Activated CD4-positive, alpha-beta T cell treated with anti-CD3 and anti-CD28 coated beads, Interleukin-2, amount 10 ng/mL, durations not matched to agents 24 days and 14 days (primary cell): ENCODE data around the gene COG4. TPM values are rescaled to one million over a fixed set of nuclear protein-coding genes. Genes with fewer than 3 reads are reported as not detected.
"Not testable (repeated sequence)": the region's sequence is repeated elsewhere in the genome, so short reads cannot be mapped to it uniquely, and the experiment has no call there.

Source experiments
- DNase-seq: peaks from one replicate; pipeline ENCODE4 v3.0.0; 2022
- H3K27ac Mint-ChIP-seq: one replicate; pipeline ENCODE4 v1.8.0; 2022; ENCODE audit warnings: mild to moderate bottlenecking, mixed read lengths
- H3K27me3 Mint-ChIP-seq: one replicate; pipeline ENCODE4 v1.8.0; 2022; ENCODE audit warnings: mixed read lengths
- H3K36me3 Mint-ChIP-seq: one replicate; pipeline ENCODE4 v1.8.0; 2022; ENCODE audit warnings: low read depth, mild to moderate bottlenecking, mixed read lengths
- H3K4me1 Mint-ChIP-seq: one replicate; pipeline ENCODE4 v1.8.0; 2021; ENCODE audit warnings: mixed read lengths
- H3K4me3 Mint-ChIP-seq: one replicate; pipeline ENCODE4 v1.8.0; 2022; ENCODE audit warnings: mild to moderate bottlenecking, moderate library complexity, mixed read lengths
- H3K9me3 Mint-ChIP-seq: one replicate; pipeline ENCODE4 v1.8.0; 2021; ENCODE audit warnings: mixed read lengths
- intact Hi-C: fragments of 100-400 bp; cut with micrococcal nuclease; formaldehyde crosslinking; loops from one replicate; pipeline ENCODE4 v1.15.1; 2023
- total RNA-seq: library from RNA; stranded (reverse); gene quantifications from 2 replicates; pipeline ENCODE4 v1.2.3, GENCODE V29; 2022

COG4 gene
- total RNA-seq, 1 donor from 2014 or later = 38.3 TPM

DNA sequence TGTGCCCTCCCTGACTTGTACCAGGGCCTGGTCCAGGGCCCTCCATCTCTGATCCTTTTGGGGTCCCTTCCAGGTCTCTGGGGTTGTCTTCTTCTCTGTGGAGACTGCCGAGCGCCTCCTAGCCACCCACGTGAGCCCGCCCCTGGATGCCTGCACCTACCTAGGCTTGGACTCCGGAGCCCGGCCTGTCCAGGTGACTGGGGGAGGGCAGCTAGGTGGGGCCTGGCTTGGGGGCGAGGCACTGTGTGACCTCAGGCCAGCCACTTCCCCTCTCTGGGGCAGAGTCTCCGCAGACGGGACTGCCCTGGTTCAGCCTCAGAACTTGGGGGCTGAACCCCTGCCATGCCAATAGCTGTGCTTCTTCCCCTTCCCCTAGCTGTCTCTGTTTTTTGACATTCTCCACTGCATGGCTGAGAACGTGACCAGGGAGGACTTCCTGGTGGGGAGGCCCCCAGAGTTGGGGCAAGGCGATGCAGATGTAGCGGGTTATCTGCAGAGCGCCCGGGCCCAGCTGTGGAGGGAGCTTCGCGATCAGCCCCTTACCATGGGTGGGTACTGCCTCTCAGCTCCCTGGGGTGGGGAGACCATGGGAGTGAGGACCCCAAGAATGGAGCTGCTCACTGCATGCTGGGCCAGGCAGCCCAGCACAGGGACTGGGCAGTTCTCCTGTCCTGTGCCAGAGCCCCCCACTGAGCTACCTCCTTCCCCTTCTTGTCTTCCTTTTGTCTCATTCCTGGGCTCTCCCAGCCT is 54.4 kb downstream of the COG4 start:
- H3K27me3 Mint-ChIP-seq = no peaks in the 10 kb centered on the region
- no peaks in the 10 kb centered on the region for H3K4me1 Mint-ChIP-seq
- no peak overlapping the region for H3K4me3 Mint-ChIP-seq
- intact Hi-C loops = no loop called here
- peak overlapping the region; percentile 72 for H3K27ac Mint-ChIP-seq
- H3K36me3 Mint-ChIP-seq = peaks cover 5% of the 10 kb centered on the region
- H3K9me3 Mint-ChIP-seq = no peaks in the 10 kb centered on the region
- no peak for DNase-seq

DNA sequence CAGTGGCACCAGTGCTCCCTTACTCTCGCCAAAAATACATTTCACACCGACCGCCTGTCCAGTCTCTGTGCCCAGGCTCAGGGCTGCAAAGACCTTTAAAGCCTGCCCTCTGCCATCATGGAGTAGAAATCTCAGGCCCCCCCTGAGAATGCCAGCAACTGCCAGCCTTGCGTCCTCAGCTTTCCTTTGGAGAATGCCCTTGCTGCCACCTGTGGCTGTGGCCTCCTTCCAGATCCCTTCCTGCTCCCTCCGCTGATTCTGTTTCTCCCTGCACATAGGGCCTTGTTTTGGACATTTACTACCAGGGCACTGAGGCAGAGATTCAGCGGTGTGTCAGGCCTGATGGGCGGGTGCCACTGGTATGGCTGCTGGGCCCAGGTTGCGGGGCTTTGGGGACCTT is 55.7 kb downstream of the COG4 start:
- no peak overlapping the region for H3K27ac Mint-ChIP-seq
- no peak for DNase-seq
- H3K9me3 Mint-ChIP-seq = no peaks in the 10 kb centered on the region
- no peak overlapping the region for H3K4me3 Mint-ChIP-seq
- peaks cover 4% of the 10 kb centered on the region for H3K36me3 Mint-ChIP-seq
- intact Hi-C loops = no loop called here
- no peaks in the 10 kb centered on the region for H3K27me3 Mint-ChIP-seq
- H3K4me1 Mint-ChIP-seq = no peaks in the 10 kb centered on the region

DNA sequence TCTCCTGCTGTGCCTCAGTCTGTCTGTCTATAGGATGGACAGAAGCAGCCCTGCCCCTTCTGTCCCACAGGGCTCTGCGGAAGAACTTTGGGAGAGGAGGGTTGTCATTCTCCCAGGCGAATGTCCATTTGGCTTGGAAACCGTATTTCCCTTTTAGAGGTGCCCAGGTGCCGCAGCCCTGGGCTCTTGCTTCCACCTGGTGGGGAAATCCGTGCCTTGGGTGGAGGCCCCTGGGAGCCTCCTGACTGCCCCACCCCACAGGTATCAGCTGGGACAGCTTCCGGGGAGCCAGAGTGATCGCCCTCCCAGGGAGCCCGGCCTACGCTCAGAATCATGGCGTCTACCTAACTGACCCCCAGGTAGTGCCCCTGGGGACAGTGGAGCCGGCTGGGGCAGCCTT is 56.2 kb downstream of the COG4 start:
- DNase-seq = no peak
- intact Hi-C loops = no loop called here
- H3K9me3 Mint-ChIP-seq = no peaks in the 10 kb centered on the region
- H3K27ac Mint-ChIP-seq = no peak overlapping the region
- H3K4me1 Mint-ChIP-seq = no peaks in the 10 kb centered on the region
- H3K27me3 Mint-ChIP-seq = no peaks in the 10 kb centered on the region
- no peak overlapping the region for H3K4me3 Mint-ChIP-seq
- peaks cover 4% of the 10 kb centered on the region for H3K36me3 Mint-ChIP-seq

GRCh38 chr16:70466805-70467076 is 56.6 kb downstream of the COG4 start:
- no peak overlapping the region for H3K4me3 Mint-ChIP-seq
- H3K4me1 Mint-ChIP-seq = no peaks in the 10 kb centered on the region
- intact Hi-C loops = no loop called here
- H3K36me3 Mint-ChIP-seq = peaks cover 4% of the 10 kb centered on the region
- H3K27ac Mint-ChIP-seq = no peak overlapping the region
- no peak for DNase-seq
- H3K27me3 Mint-ChIP-seq = no peaks in the 10 kb centered on the region
- no peaks in the 10 kb centered on the region for H3K9me3 Mint-ChIP-seq

DNA sequence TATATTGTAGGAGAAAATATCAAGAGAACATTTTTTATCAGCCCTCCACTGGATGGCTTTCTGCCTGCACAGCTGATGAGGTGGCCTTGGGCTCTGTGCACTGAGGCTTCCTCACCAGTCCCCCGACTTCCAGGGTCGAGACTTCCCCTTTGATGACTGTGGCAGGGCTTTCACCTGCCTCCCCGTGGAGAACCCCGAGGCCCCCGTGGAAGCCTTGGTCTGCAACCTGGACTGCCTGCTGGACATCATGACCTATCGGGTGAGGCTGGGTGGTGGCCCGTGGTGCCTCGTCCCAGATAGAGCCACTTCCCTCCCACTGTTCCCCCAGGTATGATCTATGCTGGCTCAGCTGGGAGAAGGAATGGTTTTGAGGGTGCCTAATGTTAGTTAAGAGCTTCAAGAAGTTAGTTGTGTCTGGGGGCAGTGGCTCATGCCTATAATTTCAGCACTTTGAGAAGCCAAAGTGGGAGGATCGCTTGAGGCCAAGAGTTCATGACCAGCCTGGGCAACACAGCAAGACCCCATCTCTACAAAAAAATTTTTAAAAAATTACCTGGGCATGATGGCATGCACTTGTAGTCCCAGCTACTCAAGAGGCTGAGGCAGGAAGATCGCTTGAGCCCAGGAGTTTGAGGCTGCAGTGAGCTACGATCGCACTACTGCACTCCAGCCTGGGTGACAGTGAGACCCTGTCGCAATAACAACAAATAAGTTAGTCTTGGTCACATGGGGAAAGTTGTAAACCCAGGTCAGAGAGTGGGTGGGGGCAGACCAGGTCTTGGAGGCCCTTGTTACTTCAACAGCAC is 57.2 kb downstream of the COG4 start:
- Mint-ChIP-seq H3K9me3 (no peaks in the 10 kb centered on the region), H3K27ac (no peak overlapping the region), H3K4me3 (no peak overlapping the region), H3K36me3 (peaks cover 4% of the 10 kb centered on the region), H3K4me1 (no peaks in the 10 kb centered on the region), H3K27me3 (no peaks in the 10 kb centered on the region)
- DNase-seq = no peak
- intact Hi-C loops = no loop called here

GRCh38 chr16:70463235-70463634 is 60.1 kb downstream of the COG4 start:
- H3K4me1 Mint-ChIP-seq = peaks cover 2% of the 10 kb centered on the region
- no peaks in the 10 kb centered on the region for H3K27me3 Mint-ChIP-seq
- H3K27ac Mint-ChIP-seq = no peak overlapping the region
- no peak for DNase-seq
- no peaks in the 10 kb centered on the region for H3K9me3 Mint-ChIP-seq
- no peak overlapping the region for H3K4me3 Mint-ChIP-seq
- H3K36me3 Mint-ChIP-seq = peaks cover 2% of the 10 kb centered on the region
- intact Hi-C loops = no loop called here

- Mint-ChIP-seq H3K4me3 (no peak overlapping the region), H3K36me3 (peaks cover 2% of the 10 kb centered on the region), H3K4me1 (peaks cover 5% of the 10 kb centered on the region), H3K27ac (no peak overlapping the region), H3K9me3 (no peaks in the 10 kb centered on the region), H3K27me3 (no peaks in the 10 kb centered on the region)
- intact Hi-C loops = no loop called here
- DNase-seq = no peak
These were observed 62.6 kb downstream of the COG4 start for GRCh38 chr16:70460737-70461261.

- H3K4me1 Mint-ChIP-seq = peaks cover 16% of the 10 kb centered on the region
- H3K9me3 Mint-ChIP-seq = no peaks in the 10 kb centered on the region
- no peak overlapping the region for H3K4me3 Mint-ChIP-seq
- no peaks in the 10 kb centered on the region for H3K36me3 Mint-ChIP-seq
- no peak for DNase-seq
- no peak overlapping the region for H3K27ac Mint-ChIP-seq
- no peaks in the 10 kb centered on the region for H3K27me3 Mint-ChIP-seq
- intact Hi-C loops = no loop called here
These were observed 65.7 kb downstream of the COG4 start for GRCh38 chr16:70457446-70458166.

DNA sequence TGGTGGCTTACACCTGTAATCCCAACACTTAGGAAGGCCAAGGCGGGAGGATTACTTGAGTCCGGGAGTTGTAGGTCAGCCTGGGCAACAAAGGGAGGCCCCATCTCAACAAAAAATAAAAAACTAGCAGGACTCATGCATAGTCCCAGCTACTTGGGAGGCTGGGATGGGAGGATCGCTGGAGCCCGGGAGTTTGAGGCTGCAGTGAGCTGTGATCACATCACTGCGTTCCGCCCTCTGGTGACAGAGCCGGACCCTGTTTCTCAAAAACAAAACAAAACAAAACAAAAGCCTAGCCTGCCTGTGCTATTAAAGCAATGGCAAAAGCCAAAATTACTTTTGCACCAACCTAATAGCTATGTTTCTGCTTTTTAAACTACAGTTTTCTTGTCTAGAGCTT is 67.4 kb downstream of the COG4 start:
- no peak for DNase-seq
- Mint-ChIP-seq H3K9me3 (no peaks in the 10 kb centered on the region), H3K4me3 (peak overlapping the region; percentile 7), H3K27me3 (no peaks in the 10 kb centered on the region), H3K36me3 (no peaks in the 10 kb centered on the region), H3K27ac (no peak overlapping the region), H3K4me1 (peaks cover 14% of the 10 kb centered on the region)
- intact Hi-C loops = no loop called here

DNA sequence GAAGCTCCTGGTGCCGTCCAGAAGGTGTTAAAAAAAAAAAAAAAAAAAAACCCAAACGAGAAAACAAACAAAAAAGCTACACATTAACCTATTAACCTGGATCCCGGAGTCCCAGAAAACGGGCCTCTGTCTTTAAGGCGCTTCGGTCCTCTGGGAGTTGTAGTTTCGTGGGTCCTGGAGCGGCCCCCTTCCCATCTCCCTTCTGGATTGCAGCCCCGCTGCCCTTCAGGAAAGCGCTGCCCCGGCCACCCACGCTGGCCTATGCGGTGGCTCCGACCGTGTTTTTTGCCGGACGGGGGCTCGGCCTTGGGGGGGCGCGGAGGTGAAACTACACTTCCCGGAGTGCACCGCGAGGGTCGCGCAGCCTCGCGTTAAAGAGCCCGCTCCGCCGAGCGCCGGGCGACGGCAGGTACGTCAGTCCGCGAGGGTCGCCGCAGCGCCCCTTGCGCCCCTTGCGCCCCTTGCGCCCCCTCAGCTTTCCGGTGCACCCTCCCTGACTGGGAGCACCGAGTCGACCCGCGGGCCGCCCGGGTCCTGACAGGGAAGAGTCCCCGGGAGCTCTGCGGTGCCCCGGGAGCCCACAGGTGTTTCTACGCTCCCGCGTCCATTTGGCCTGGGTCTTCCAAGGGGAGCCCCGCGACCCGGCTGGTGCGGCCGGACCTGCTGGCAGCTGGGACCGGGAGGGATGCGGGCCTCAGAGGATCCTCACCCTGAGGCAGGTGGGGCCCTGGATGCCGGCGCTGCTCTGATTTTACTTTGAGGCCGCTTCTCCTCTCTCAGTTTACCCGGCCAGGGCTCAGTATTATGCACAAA is 68.9 kb downstream of the COG4 start, which contains the start of gene FCSK:
Gene FCSK (plus strand): TSS at position 374 of the 813 bp plus-strand sequence. CDS start 8,596 bp downstream, outside the sequence.
- Mint-ChIP-seq H3K36me3 (no peaks in the 10 kb centered on the region), H3K27ac (peak within 1 kb of the TSS; percentile 88), H3K4me1 (peaks cover 14% of the 10 kb centered on the region), H3K27me3 (peaks cover 1% of the 10 kb centered on the region), H3K4me3 (peak within 1 kb of the TSS; percentile 85), H3K9me3 (no peaks in the 10 kb centered on the region)
- DNase-seq = peak; percentile 90
- intact Hi-C loops = loop anchor here (1.0 kb wide), 3 partner anchors 15 to 74 kb away; partner anchors contain the start of gene ST3GAL2

DNA sequence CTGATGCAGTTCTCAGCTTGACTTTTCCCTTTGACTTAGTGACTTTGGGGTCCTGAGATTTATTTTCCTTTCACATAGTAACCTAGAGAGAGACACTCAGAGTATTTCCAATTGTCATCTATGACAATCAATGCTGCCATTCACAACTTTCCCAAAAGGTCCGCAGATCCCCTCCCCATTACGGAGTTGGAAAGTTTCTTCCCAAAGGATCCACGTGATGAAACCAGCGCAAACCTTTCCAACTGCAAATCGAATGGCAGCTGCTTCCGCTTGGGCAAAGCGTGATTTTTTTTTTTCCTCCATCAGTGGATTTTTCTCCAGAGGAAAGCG is 69.5 kb downstream of the COG4 start:
- H3K27ac Mint-ChIP-seq = peak overlapping the region; percentile 88
- H3K9me3 Mint-ChIP-seq = no peaks in the 10 kb centered on the region
- intact Hi-C loops = loop anchor here (1.0 kb wide), 3 partner anchors 15 to 74 kb away; partner anchors contain the start of gene ST3GAL2
- H3K4me3 Mint-ChIP-seq = peak overlapping the region; percentile 85
- DNase-seq = no peak
- peaks cover 1% of the 10 kb centered on the region for H3K27me3 Mint-ChIP-seq
- peaks cover 14% of the 10 kb centered on the region for H3K4me1 Mint-ChIP-seq
- H3K36me3 Mint-ChIP-seq = no peaks in the 10 kb centered on the region

- Mint-ChIP-seq H3K27me3 (peaks cover 1% of the 10 kb centered on the region), H3K27ac (peak overlapping the region; percentile 88), H3K4me3 (peak overlapping the region; percentile 85), H3K4me1 (peaks cover 14% of the 10 kb centered on the region), H3K9me3 (no peaks in the 10 kb centered on the region), H3K36me3 (no peaks in the 10 kb centered on the region)
- intact Hi-C loops = no loop called here
- DNase-seq = no peak
These were observed 70.0 kb downstream of the COG4 start for GRCh38 chr16:70453117-70453891.

GRCh38 chr16:70451004-70451340 is 72.4 kb downstream of the COG4 start:
- peaks cover 11% of the 10 kb centered on the region for H3K4me1 Mint-ChIP-seq
- H3K4me3 Mint-ChIP-seq, H3K9me3 Mint-ChIP-seq, intact Hi-C loops, H3K27me3 Mint-ChIP-seq, DNase-seq, H3K27ac Mint-ChIP-seq, H3K36me3 Mint-ChIP-seq: not testable (repeated sequence)
